ENCODE measurements around the gene RTN4RL1.
"Not testable (repeated sequence)": the region's sequence is repeated elsewhere in the genome, so short reads cannot be mapped to it uniquely, and the experiment has no call there.

Gene RTN4RL1

GRCh38 chr17:2023692-2024571 is 1.2 kb downstream of the RTN4RL1 start:
- DNase-seq = no peak

GRCh38 chr17:2023256-2023655 is 1.9 kb downstream of the RTN4RL1 start:
- no peak for DNase-seq

GRCh38 chr17:2022647-2023240 is 2.4 kb downstream of the RTN4RL1 start:
- no peak for DNase-seq

- no peak for DNase-seq
These were observed 4.4 kb downstream of the RTN4RL1 start for GRCh38 chr17:2020721-2021120.

GRCh38 chr17:2019723-2020122 is 5.4 kb downstream of the RTN4RL1 start:
- no peak for DNase-seq

GRCh38 chr17:2018716-2019510 is 6.2 kb downstream of the RTN4RL1 start:
- no peak for DNase-seq

GRCh38 chr17:2017274-2017941 is 7.7 kb downstream of the RTN4RL1 start:
- no peak for DNase-seq

- DNase-seq = no peak
These were observed 8.6 kb downstream of the RTN4RL1 start for GRCh38 chr17:2016494-2016893.

- DNase-seq = no peak
These were observed 9.8 kb downstream of the RTN4RL1 start for GRCh38 chr17:2015314-2015713.

GRCh38 chr17:2013994-2014317 is 11.2 kb downstream of the RTN4RL1 start:
- no peak for DNase-seq

- DNase-seq = not testable (repeated sequence)
These were observed 11.7 kb downstream of the RTN4RL1 start for GRCh38 chr17:2013220-2013993.

- no peak for DNase-seq
These were observed 12.6 kb downstream of the RTN4RL1 start for GRCh38 chr17:2012499-2012898.

- no peak for DNase-seq
These were observed 13.4 kb downstream of the RTN4RL1 start for GRCh38 chr17:2011411-2012371.

- DNase-seq = no peak
These were observed 15.4 kb downstream of the RTN4RL1 start for GRCh38 chr17:2009737-2010136.

- no peak for DNase-seq
These were observed 16.6 kb downstream of the RTN4RL1 start for GRCh38 chr17:2008332-2009126.

- DNase-seq = no peak
These were observed 20.6 kb downstream of the RTN4RL1 start for GRCh38 chr17:2004435-2004952.

- no peak for DNase-seq
These were observed 21.6 kb downstream of the RTN4RL1 start for GRCh38 chr17:2003525-2003924.

GRCh38 chr17:2002767-2003329 is 22.3 kb downstream of the RTN4RL1 start:
- DNase-seq = no peak

GRCh38 chr17:1999557-2000251 is 25.4 kb downstream of the RTN4RL1 start:
- DNase-seq = no peak

All from activated CD4-positive, CD25-positive, alpha-beta regulatory T cell (primary cell).